SH-SY5Y (cell line): Measurements from ENCODE around the gene MYO1D.

Experiments used
- GATA2 ChIP-seq: IDR thresholded peaks from 2 replicates; pipeline ENCODE4 v1.6.1; 2011; ENCODE audit warnings: mild to moderate bottlenecking, low read depth, low read length
- GATA3 ChIP-seq: IDR thresholded peaks from 2 replicates; pipeline ENCODE4 v1.6.1; 2011; ENCODE audit warnings: low read depth, mild to moderate bottlenecking, low read length, moderate library complexity

GRCh38 chr17:32463304-32463703, 413.6 kb downstream of the MYO1D start:
- TF ChIP-seq GATA2 (no peak), GATA3 (no peak)
